ENCODE measurements around the gene BSG.

BSG gene

GRCh38 chr19:572743-573518, 535 bp downstream of the BSG start:
- POLR2A ChIA-PET, result interaction anchor here (0.6 to 1.4 kb wide), 4 partner anchors 11 to 104 kb away, joined by 3 to 4 read pairs (median 4); no protein-coding TSS in a partner anchor
- no peak for TF ChIP-seq CTCF (IDR thresholded peaks at IDR 0.05; ENCODE audit: insufficient read depth, low read length, missing control alignments)
- CTCF ChIA-PET, result no interaction called here
- peak overlapping the region; percentile 93 for H3K4me3 ChIP-seq (ENCODE audit: low read depth, low read length)
- DNase-seq (ENCODE audit: low read depth, low spot score), result no peak

GRCh38 chr19:573519-573825, 1.1 kb downstream of the BSG start:
- DNase-seq (ENCODE audit: low read depth, low spot score), result no peak
- POLR2A ChIA-PET, result no interaction called here
- H3K4me3 ChIP-seq (ENCODE audit: low read depth, low read length), result peak overlapping the region; percentile 93
- CTCF ChIA-PET, result interaction anchor here (5.9 kb wide), 1 partner anchor 12 kb away, joined by 66 read pairs; no protein-coding TSS in a partner anchor
- no peak for TF ChIP-seq CTCF (IDR thresholded peaks at IDR 0.05; ENCODE audit: insufficient read depth, low read length, missing control alignments)

GRCh38 chr19:574658-575526, 2.5 kb downstream of the BSG start:
- ChIA-PET POLR2A (no interaction called here), CTCF (interaction anchor here (1.1 to 5.9 kb wide), 2 partner anchors 11 to 64 kb away, joined by 4 to 66 read pairs; no protein-coding TSS in a partner anchor)
- DNase-seq (ENCODE audit: low read depth, low spot score), result no peak
- no peak for TF ChIP-seq CTCF (IDR thresholded peaks at IDR 0.05; ENCODE audit: insufficient read depth, low read length, missing control alignments)
- H3K4me3 ChIP-seq (ENCODE audit: low read depth, low read length), result peak overlapping the region; percentile 44

GRCh38 chr19:575527-576506, 3.4 kb downstream of the BSG start:
- ChIA-PET POLR2A (no interaction called here), CTCF (interaction anchor here (0.9 to 5.9 kb wide), 6 partner anchors 10 to 158 kb away, joined by 3 to 66 read pairs (median 4); no protein-coding TSS in a partner anchor)
- H3K4me3 ChIP-seq (ENCODE audit: low read depth, low read length), result peak overlapping the region; percentile 44
- no peak for DNase-seq (ENCODE audit: low read depth, low spot score)
- TF ChIP-seq CTCF (IDR thresholded peaks at IDR 0.05; ENCODE audit: insufficient read depth, low read length, missing control alignments), result no peak

GRCh38 chr19:576768-577438, 4.5 kb downstream of the BSG start:
- CTCF ChIA-PET, result interaction anchor here (0.9 to 5.9 kb wide), 3 partner anchors 9 to 45 kb away, joined by 4 to 66 read pairs (median 5); no protein-coding TSS in a partner anchor
- no peak for TF ChIP-seq CTCF (IDR thresholded peaks at IDR 0.05; ENCODE audit: insufficient read depth, low read length, missing control alignments)

More at GRCh38 chr19:576768-577438, 4.5 kb downstream of the BSG start:
- POLR2A ChIA-PET, result interaction anchor here (0.6 to 1.0 kb wide), 2 partner anchors 9 to 36 kb away, joined by 3 read pairs; no protein-coding TSS in a partner anchor
- no peak for DNase-seq (ENCODE audit: low read depth, low spot score)
- no peak overlapping the region for H3K4me3 ChIP-seq (ENCODE audit: low read depth, low read length)
